SIG-M5 (cell line): ENCODE data around the gene GRM7.

Experiments
- DNase-seq: peaks from one replicate; lab custom pipeline; 2025; lab: John Stamatoyannopoulos, UW

GRM7 gene

DNA sequence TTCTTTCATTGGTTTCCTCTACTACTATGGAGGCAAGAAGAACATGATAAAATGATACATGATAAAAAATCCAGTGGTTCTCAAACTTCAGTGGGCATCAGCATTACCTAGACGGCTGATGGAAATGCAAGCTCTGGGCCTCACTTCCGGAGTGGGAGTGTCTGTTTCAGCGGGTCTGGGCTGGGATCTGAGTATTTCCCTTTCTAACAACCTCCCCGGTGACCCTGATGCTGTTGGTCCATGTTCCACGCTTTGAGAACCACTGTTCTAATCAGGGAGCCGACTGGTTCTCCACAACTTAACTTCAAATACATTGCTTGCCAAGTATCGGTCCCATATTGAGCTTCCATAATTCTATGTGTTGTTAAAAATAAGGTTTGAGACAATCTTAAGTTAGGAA lies 928.4 kb downstream of the GRM7 start:
- DNase-seq: no peak

DNA sequence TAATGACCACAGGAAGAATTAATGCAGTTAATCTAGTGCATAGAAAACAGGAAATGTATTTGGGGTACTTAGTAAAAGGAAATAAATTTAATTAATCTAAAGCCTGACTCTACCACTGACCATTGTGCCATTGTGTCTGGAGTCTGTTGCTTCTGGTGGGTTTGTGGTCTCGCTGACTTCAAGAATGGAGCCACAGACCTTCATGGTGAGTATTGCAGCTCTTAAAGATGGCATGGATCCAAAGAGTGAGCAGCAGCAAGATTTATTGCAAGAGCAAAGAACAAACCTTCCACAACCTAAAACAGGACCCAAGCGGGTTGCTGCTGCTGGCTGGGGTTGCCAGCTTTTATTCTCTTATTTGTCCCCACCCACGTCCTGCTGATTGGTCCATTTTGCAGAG lies 929.2 kb downstream of the GRM7 start:
- DNase-seq: no peak
